ENCODE results near the gene RIN3. TPM values are rescaled to one million over a fixed set of nuclear protein-coding genes. Genes with fewer than 3 reads are reported as not detected.

Gene RIN3
- total RNA-seq, 1 experiment from 2014 or later = 10.9 TPM

- no peaks in the 10 kb centered on the region for H3K36me3 ChIP-seq (ENCODE audit: control insufficient read depth, insufficient read depth, low read length)
- H3K4me3 ChIP-seq (ENCODE audit: low read depth in 2 of 2, low read length in 2 of 2) = no peak overlapping the region
- H3K4me1 ChIP-seq (ENCODE audit: control insufficient read depth, insufficient read depth, low read length) = no peaks in the 10 kb centered on the region
- no peak overlapping the region for H3K27ac ChIP-seq (ENCODE audit: low read length)
- TF ChIP-seq TCF7L2 (IDR thresholded peaks at IDR 0.05; ENCODE audit: low read depth, low read length) (no peak), SIN3A (IDR thresholded peaks at IDR 0.05; ENCODE audit: borderline replicate concordance, insufficient read depth, low read depth, low read length) (no peak), POLR2AphosphoS5 (IDR thresholded peaks at IDR 0.05; ENCODE audit: low read depth, low read length) (no peak), REST (IDR thresholded peaks at IDR 0.05; ENCODE audit: insufficient read depth in 1 of 2, low read depth in 2 of 2, low read length in 1 of 2) (no peak)
- TF ChIP-seq, protein P1, sequence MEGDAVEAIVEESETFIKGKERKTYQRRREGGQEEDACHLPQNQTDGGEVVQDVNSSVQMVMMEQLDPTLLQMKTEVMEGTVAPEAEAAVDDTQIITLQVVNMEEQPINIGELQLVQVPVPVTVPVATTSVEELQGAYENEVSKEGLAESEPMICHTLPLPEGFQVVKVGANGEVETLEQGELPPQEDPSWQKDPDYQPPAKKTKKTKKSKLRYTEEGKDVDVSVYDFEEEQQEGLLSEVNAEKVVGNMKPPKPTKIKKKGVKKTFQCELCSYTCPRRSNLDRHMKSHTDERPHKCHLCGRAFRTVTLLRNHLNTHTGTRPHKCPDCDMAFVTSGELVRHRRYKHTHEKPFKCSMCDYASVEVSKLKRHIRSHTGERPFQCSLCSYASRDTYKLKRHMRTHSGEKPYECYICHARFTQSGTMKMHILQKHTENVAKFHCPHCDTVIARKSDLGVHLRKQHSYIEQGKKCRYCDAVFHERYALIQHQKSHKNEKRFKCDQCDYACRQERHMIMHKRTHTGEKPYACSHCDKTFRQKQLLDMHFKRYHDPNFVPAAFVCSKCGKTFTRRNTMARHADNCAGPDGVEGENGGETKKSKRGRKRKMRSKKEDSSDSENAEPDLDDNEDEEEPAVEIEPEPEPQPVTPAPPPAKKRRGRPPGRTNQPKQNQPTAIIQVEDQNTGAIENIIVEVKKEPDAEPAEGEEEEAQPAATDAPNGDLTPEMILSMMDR (IDR thresholded peaks at IDR 0.05) = no peak
- no peaks in the 10 kb centered on the region for H3K9me3 ChIP-seq (ENCODE audit: control insufficient read depth, insufficient read depth, low read depth, low read length)
- in situ Hi-C loops (cut with HindIII; ENCODE audit: low pct_unique_long_range_greater_than_20kb, low sequenced_read_pairs) (no loop called here), intact Hi-C loops (cut with micrococcal nuclease; ENCODE audit: unreplicated experiment) (no loop called here)
- ChIA-PET POLR2A (interaction anchor here (0.6 kb wide), 1 partner anchor 500 kb away, joined by 6 read pairs; no protein-coding TSS in a partner anchor), CTCF (no interaction called here)
- H3K27me3 ChIP-seq (ENCODE audit: control insufficient read depth, insufficient read depth, low read length) = no peaks in the 10 kb centered on the region
- DNase-seq (ENCODE audit: low read depth, low spot score) (no peak), ATAC-seq (no peak; the same call in 1 of the 2 replicates)
- no TSS peak for BruUV-seq (replicated peaks)
These were observed 39.9 kb downstream of the RIN3 start for GRCh38 chr14:92553438-92553837.

GRCh38 chr14:92555465-92556111, 42.0 kb downstream of the RIN3 start:
- H3K4me3 ChIP-seq (ENCODE audit: low read depth in 2 of 2, low read length in 2 of 2) = no peak overlapping the region
- BruUV-seq (replicated peaks) = no TSS peak
- no peaks in the 10 kb centered on the region for H3K9me3 ChIP-seq (ENCODE audit: control insufficient read depth, insufficient read depth, low read depth, low read length)
- ChIA-PET POLR2A (no interaction called here), CTCF (no interaction called here)
- H3K36me3 ChIP-seq (ENCODE audit: control insufficient read depth, insufficient read depth, low read length) = no peaks in the 10 kb centered on the region
- intact Hi-C loops (cut with micrococcal nuclease; ENCODE audit: unreplicated experiment) (no loop called here), in situ Hi-C loops (cut with HindIII; ENCODE audit: low pct_unique_long_range_greater_than_20kb, low sequenced_read_pairs) (no loop called here)
- no peak overlapping the region for H3K27ac ChIP-seq (ENCODE audit: low read length)
- H3K27me3 ChIP-seq (ENCODE audit: control insufficient read depth, insufficient read depth, low read length) = no peaks in the 10 kb centered on the region
- H3K4me1 ChIP-seq (ENCODE audit: control insufficient read depth, insufficient read depth, low read length) = no peaks in the 10 kb centered on the region
- TF ChIP-seq, protein P1 (IDR thresholded peaks at IDR 0.05) = no peak
- TF ChIP-seq SIN3A (IDR thresholded peaks at IDR 0.05; ENCODE audit: borderline replicate concordance, insufficient read depth, low read depth, low read length) (no peak), POLR2AphosphoS5 (IDR thresholded peaks at IDR 0.05; ENCODE audit: low read depth, low read length) (no peak), TCF7L2 (IDR thresholded peaks at IDR 0.05; ENCODE audit: low read depth, low read length) (no peak), REST (IDR thresholded peaks at IDR 0.05; ENCODE audit: insufficient read depth in 1 of 2, low read depth in 2 of 2, low read length in 1 of 2) (no peak)
- no peak for ATAC-seq
- DNase-seq (ENCODE audit: low read depth, low spot score) = no peak

Measured in Panc1 (cell line).